Hematopoietic multipotent progenitor cell treated with erythropoietin and hydrocortisone succinate and interleukin-3 and kit ligand, for 15 days (in vitro differentiated cells): ENCODE measurements around the gene CSMD2.

Source experiments
- DNase-seq: peaks from one replicate; pipeline ENCODE4 v3.0.0-alpha.2; 2015; ENCODE audit warnings: low spot score

CSMD2 gene

DNA sequence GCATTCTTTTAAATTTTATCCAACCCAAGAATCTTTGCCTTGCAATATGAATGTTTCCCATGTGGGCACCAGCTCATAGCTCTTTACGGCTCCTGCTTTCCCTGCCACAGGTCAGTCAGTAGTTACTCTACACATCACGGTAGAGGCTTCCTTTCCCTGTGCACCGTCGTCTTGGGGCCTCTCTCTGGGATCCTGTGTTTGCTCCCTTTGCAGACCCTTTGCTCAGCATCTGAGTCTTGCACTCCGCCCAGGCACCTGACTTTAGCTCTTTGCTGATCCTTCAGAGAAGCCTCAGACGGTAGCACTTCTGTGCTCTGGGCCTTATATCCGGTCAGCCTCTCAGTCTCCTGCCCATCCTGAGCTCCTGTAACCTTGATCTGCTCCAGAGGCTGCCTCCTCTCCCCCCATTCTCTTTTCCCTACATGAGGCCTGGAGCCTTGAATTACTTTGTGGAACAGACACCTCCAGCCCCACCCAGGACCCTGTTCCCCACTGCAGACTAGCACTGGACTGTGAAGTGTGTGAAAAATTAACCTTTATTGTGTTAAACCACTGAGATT is 484.7 kb downstream of the CSMD2 start:
- DNase-seq = no peak

DNA sequence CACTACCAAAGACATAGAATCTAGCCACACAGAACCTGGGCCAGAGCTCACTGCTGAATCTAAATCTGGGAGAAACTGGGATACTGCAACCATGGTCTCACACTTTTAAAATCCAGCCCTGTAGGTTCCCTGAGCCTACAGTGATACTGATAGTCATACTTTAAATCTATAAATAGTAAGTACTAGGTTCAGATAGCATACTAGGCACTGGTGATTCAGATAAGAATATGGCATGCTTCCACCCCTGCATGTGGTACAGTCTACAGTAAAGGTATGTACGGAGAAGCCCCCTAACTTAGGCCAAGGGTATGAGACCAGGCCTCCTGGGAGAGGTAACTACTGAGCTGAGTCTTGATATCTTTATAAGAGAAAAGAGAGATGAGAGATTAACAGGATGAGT is 494.5 kb downstream of the CSMD2 start:
- no peak for DNase-seq

DNA sequence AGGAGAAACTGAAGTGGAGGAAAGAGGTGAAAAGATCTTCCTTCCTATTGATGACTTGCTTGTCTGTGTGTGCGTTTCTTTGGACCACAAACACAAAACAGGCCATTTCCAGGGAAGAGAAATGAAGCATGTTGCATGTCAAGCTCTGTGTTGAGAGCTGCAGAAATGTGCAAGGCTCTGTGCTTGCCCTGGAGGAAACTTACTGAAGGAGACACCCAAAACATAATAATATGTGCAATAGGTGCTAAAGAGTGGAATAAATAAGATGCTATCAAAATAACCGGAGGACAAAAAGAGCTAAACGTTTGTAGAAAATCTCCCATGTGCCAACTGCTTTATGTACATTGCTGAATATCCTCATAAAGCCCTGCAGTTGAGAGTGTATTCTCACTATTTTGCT is 496.3 kb downstream of the CSMD2 start:
- no peak for DNase-seq

DNA sequence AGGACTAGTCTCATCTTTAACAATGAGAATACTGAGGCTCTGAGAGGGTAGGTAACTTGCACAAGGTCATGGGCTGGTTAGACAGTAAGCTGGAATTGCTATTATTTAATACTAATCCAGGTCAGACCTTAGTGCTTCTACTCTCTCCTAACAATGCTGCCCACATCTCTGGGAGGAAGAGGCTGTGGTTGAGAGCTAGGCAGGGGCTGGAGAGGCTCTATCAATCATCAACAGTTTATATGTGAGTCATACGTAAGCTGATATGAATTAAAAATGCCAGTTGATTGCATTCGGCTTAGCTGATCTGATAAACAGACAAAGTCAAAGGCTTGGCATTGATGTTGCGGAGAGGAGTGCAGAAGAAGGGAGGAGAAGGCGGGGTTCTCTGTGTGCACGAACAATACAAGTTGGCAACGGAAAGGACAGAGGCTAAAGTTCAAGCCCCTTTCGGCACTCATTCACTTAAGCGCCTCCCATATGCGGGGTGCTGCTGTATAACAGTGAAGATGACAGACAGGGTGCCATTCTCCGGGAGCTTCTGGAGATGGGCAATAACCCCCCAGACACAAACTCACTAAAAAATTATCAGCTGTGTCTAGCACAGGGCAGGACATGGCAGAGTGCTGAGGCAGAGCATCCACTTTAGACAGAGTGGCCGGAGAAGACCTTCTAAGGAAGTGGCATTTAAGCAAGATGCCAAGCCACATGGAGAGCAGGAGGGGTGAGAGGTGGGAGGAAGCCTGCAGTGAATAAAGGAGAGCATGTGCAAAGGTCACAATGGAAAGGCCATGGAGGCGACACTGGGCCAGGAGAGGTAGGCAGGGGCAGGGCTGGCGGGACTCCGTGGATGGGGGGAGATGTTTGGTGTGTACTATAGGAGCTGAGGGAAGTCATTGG is 497.4 kb downstream of the CSMD2 start:
- DNase-seq = no peak

DNA sequence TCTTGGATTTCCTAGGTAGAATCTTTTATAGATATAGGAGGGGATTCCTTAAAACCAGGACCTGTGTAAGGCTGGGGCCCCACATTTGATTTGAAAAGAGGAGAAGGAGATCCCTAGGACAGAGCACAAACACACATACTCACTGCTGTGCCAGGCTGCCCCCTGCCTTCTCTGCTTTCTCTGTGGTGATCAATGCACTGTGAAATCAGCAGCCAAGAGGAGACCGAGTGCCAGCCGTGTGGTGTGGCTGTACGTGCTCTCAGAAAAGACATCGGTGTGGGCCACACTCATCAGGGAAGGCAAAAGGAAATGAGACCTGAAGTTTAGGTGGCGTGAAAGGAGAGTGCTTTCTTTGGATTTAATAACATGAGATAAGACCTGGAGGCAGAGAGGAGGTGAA is 498.4 kb downstream of the CSMD2 start:
- no peak for DNase-seq

DNA sequence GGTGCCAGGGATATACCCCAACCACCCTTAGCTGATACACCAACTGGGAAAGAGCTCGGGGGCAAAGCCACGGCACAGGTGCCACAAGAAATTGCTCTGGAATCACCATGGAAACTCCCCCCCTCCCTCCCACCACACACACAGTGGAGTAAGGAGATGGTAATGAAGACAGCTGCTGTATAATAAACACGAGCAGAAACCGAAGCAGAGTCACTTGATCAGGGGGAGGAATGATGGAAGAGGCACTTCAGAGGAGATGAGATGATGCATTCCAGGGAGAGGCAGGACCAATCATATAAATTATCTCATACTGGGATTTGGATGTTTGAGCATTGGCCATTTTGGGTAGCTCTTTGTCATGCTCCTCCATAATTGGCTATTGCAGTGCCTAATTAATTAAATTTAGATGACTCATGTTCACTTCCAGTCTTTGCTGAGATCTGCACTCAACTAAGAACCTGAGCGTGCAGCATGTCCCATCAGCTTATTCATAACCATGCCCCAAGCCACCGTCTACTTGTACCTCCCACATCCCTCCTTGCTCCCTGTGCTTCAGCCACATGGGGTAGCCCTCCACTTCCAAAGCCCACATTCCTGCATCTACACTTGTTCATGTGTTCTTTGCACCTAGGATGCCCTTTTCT is 503.1 kb downstream of the CSMD2 start:
- DNase-seq = no peak

DNA sequence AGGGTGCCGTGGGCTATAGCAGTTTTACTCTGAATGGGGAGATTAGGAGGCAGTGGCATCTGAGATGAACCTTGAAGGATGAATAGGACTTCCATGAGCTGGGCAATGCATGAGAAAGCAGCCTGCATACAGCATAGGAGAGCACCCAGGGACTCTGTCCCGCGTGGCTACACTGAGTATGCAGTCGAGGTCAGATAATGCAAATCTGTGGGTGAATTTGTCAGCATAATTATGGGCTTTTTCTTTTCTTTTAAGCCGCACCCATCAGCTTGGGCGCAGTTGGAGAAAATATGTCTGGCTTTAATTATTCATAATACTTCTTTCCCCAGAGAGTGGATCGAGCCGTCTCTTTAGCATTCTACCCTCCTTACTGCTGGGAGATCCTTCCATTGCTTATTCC is 504.1 kb downstream of the CSMD2 start:
- DNase-seq = no peak

DNA sequence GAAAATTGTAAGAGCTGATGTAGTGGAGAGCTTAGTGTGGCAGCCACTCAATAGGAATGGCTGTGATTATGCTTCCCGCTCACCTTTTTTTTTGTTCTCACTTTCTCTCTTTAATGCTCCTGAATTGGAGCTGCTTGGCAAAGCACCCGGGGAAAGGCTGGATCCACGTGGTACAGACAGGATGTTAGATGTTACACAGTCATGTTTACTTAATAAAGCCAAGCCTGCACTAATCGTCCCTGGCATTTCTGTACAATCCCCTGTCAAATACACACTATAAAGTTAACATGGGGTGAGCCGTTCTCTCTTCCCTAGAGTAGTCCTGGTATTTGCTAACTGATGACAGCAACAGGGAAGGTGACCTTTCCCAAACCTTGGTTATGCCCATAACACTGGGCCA is 504.8 kb downstream of the CSMD2 start:
- DNase-seq = no peak

DNA sequence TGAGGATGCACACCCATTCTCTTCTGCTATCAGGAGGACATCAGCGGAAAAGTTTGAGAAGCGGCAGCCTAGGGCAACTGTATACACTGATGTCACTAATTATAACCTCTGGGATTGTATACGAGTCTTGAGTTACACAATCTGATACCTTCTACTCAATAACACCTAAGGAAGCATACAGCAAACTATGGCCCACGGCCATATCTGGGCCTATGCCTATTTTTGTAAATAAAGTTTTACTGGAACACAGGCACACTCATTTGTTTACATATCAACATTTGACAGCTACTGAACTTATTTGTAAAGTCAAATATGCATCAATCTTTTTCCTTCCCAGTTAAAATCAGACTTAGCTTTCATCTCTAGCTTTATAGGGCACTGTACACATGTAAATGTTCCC is 505.4 kb downstream of the CSMD2 start:
- DNase-seq = no peak

DNA sequence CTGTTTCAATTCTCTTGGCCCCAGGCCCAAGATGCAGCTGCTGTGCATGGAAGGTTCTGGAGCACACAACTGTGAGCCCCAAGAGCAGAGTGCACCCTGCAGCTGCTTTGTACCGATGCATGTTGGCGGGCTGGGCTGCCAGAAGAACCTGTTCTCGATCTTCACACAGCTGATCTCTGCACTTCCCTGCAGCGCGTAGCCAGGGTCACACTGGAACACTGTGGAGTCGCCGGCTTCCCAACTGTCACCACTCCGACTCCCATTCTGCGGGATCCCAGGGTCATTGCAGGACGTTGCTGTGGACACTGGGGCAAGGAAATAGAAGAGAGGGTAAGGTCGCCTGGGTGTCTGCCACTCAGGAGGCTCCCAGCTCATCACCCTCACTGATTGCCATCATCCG is 507.2 kb downstream of the CSMD2 start:
- no peak for DNase-seq

DNA sequence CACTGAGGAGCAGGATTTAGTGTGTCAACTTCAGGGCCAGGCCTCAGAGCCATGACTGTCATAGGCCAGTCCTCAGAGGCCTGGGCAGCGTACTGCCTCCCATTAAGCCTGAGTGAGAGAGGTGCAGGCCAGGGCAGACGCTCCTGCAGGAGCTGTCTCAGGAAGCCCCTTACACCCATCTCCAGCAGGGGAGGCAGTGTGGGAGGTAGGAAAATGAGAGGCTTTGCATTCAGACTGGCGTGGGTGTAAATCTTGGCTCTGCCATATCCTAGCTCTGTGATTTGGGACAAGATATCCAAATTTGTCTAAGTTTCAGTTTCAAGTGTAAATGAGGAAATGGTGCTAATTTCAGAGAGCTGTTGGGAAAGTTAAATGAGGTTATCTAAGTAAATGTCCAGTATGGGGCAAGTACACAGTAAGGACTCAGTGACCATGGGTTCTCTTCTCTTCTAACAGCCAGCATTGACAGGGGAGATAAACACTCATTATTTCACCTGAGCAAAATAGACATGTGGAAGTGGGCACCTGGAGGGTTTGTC is 508.5 kb downstream of the CSMD2 start:
- DNase-seq = no peak

DNA sequence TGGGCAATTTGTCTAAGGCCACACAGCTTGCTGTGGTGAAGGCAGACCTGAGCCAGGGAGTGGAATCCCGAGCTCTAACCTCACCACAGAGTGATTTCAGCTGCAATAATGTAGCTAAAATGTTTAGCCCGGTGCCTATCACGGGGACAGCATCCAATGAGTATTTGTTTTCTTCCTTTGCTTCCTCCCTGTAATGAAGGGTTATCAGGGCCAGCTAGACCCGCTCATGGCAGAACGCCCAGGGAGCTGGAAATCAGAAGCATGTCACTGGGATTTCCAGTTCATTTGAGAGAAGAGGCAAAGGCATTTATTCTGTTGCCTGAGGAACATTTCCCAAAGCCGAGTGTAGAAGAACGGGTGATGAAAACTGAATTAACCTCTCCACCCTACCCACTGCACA is 509.5 kb downstream of the CSMD2 start:
- DNase-seq = no peak

DNA sequence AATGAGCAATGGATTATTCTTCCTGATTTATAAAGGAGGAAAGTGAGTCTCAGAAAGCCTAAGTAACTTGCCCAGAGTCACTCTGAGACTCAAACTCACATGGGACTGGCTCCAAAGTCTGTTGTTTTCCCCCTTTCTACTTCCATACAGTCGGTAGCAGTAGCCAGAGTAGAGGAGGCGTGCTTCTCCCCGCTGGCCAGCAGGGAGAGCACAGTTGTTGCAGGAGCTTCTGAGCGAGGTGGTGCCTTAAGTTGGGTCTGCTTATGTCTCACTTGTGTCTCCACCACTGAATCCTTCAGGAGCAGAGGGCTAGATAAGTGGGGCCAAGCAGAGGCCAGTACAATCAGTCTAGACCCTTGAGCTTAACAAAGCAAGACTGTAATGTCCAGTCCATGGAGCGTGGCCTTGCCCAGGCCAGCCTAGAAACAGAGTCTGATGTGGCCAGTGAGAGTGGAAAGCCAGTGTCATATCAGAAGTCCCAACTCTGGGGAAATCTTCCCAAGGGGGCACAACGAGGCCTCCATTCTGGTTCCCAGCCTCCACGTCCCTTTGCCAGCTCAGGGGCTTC is 510.7 kb downstream of the CSMD2 start:
- DNase-seq = no peak

DNA sequence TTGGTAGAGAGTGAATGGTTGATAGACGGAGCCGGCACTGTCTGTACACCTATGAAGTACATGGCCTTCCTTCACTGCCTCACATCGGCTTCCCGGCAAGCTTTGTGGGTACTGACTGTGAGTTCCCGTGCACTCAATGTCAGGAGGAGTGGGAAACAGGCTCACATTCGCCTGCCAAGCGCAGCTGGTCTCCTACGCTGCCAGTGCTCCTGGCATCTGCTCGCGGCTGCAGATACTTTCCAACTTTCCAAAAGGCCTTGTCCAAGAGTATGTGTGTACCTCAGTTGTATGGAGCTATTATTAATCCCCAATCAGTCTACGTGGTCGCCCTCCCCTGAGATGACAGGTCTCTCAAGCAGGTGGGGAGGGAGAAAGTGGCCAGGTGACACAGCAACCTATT is 511.8 kb downstream of the CSMD2 start:
- DNase-seq = no peak

DNA sequence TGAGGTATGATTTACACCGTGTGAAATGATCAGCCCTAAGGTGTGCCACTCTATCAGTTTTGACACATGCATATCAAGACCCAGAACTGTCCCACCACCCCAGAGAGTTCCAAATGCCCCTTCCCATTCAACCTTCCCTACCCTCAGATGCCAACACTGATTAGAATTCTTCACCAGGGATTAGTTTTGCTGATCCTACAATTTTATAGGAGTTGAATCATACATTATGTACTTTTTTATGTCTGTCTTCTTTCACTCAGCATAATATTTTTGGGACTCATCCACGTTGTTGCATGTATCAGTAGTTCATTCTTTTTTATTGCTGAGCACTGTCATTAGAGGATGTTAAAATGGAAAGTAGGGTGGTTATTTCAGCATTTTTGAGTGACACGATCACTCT is 514.3 kb downstream of the CSMD2 start:
- no peak for DNase-seq

DNA sequence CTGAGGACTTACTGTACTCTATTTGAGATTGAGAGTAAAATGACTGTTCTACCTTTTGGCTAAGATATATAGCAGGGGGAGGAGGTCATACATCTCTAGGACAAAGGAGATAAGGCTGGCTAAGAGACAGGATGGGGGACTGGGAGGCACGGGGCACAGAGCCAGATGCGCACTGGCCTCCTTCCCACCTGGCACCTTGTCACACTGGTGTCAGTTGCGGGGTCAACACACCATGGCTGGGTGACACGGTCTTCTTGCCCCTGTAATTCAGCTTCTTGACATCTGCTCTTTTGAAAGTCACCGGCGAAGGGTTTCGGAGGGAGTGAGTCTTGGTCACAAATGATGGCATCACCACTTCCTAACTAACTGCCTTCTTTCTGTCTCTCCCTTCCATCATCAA is 515.3 kb downstream of the CSMD2 start:
- no peak for DNase-seq

DNA sequence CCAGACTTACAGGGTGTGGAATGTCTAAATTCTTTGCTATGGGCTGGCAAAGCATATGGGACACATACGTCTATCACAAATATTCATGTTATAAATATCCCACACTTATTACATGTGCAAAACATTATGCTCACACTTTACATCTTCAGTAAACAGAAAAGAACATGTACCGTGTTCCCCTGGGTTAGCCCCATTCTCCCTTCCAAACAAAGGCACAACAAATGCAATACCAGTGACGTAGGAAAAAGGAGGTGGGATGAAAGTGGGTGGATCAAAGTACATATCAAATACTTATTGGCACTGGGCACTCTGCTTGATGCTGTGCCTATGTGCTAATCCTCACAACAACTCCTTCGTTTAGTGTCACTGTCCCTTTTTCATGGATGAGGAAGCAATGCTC is 521.8 kb downstream of the CSMD2 start:
- no peak for DNase-seq

DNA sequence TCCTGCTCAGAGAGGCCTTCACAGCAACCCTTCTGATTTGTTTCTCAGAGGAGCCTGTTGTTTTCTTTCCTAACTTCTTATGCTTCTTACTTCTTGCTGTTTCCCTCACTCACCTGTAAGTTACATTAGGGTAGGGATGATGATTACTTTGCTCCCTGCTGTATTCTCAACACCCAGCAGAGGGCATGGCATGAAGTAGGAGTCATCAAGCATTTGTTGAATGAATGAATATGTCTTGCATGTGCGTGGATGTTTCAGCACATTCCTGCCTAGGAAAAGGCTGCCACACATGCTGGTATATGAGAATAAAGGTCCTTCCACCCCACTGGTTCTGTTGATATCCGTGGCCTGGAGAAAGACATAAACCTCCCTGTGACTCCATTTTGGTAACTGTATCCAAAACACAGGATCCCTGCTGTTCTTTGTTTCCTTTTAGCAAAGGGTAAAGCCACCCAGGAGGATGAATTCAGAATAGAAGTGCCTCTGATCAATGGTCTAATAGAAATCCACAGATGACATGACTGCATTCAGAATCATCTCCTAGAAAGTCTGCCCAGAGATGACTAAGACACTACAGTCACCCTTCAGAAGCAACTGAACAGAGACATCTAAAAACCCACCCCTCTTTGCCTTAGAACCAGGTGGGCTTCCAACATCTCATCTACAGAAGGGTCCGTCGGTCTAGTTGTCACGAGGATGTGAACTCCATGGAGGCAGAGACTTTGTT is 523.8 kb downstream of the CSMD2 start:
- DNase-seq = no peak

DNA sequence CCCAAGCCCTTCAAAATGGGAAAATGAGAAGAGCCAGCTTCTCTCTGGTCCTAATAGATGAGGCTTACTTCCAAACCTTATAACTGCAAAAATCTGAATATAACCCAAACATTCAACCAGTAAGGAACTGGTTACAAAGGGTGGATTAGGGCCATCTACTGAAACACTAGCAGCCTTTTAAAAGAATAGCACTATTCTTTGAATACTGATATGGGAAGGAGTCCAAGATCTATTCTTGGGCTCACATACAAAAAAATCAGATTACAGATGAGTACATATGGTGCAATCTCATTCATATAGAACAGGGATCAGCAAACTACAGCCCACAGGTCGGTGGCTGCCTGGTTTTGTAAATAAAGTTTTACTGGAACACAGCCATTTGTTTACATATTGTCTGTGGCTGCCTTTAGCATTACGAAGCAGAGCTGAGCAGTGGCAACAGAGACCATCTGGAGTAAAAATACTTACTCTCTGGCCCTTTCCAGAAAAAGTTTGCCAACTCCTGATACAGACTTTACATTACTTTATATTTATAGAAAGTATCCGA is 524.8 kb downstream of the CSMD2 start:
- no peak for DNase-seq

DNA sequence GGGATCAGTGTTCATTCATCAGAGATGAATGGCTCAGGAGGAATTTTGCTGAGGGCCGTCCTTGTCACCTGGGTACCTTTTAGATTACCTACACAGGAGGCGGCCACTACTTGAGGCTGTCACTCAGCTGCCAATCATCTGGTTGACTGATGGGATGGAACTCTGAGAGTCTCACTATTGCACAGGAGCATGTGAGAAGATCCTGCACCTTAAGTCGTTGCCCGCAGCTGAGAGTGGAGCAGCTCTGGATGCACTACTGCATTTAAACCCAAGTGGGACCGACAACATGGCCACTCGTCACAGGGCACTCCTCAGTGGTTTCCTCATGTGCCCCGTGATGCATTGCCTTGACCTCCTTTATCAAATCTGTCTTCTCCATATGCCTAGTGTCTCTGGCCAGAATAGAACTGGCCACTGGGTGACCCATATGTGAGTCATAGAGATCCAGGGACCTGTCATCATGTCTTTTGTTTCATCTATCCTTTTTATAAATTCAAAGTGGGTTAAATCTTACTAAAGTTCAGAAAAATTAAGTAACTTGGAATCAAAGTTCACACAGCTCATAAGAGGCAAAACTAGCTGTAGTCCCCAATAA is 527.1 kb downstream of the CSMD2 start:
- DNase-seq = no peak

DNA sequence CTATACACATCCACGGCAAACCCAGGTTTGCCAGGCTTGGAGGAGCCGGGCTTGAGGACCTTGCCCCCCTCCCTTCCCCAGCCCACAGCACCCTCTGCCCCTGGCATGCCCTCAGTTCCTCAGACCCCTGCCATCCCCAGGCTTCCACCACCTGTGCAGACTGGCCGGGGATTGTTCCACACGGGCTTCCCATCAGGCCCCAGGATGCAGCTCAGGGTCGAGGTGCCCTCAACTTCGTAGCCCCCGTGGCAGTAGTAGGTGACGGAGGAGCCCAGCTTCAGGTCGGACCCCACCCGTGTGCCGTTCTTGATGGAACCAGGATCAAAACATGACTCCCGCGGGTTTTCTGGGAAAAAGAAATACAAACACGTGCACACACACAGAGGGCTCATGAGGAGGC is 528.8 kb downstream of the CSMD2 start:
- no peak for DNase-seq
